Sigmoid colon (tissue), 4 donors: ENCODE data around the gene TSPAN9.

Experiments
- POLR2AphosphoS5 ChIP-seq, 4 donors: sonication (generic); formaldehyde crosslinking; IDR thresholded peaks; one replicate each; pipeline ENCODE4 v1.6.1; 2017; ENCODE audit warnings: antibody characterized with exemption in 4 of 4
- TF ChIP-seq, protein P1 (sequence below), 4 experiments: fragments of 450-650 bp in 3 of 4; fragments of 200-600 bp in 1 of 4; IDR thresholded peaks; one replicate each; pipeline ENCODE4 v1.5.1; 2016 to 2019; ENCODE audit warnings: antibody characterized with exemption in 4 of 4, mild to moderate bottlenecking in 3 of 4, moderate library complexity in 2 of 4

DNA sequence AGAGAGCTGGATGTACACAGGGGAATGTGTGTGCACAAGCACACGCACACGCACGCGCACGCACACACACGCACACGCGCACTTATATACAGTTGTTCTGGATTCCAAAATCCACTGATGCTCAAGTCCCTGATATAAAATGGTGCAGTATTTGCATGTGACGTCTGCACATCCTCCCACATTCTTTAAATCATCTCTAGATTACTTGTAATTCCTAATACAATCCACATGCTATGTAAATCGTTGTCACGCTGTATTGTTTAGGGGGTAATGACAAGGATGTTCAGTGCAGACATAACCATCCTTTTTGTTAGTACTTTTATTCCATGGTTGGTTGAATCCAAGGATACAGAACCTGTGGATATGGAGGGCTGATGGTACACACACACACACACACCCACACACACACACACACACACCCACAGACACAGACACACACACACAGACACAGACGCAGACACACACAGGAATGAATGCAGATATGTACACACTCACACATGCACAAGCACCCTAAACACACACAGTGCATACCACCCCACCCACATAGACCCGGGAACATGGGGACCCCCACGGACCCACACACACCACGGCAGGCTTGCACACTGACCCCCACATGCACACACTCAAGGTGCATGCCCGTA lies 225.3 kb downstream of the TSPAN9 start:
- TF ChIP-seq, protein P1, sequence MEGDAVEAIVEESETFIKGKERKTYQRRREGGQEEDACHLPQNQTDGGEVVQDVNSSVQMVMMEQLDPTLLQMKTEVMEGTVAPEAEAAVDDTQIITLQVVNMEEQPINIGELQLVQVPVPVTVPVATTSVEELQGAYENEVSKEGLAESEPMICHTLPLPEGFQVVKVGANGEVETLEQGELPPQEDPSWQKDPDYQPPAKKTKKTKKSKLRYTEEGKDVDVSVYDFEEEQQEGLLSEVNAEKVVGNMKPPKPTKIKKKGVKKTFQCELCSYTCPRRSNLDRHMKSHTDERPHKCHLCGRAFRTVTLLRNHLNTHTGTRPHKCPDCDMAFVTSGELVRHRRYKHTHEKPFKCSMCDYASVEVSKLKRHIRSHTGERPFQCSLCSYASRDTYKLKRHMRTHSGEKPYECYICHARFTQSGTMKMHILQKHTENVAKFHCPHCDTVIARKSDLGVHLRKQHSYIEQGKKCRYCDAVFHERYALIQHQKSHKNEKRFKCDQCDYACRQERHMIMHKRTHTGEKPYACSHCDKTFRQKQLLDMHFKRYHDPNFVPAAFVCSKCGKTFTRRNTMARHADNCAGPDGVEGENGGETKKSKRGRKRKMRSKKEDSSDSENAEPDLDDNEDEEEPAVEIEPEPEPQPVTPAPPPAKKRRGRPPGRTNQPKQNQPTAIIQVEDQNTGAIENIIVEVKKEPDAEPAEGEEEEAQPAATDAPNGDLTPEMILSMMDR (IDR thresholded peaks at IDR 0.05) = no peak
- no peak for TF ChIP-seq POLR2AphosphoS5 (IDR thresholded peaks at IDR 0.05)
